B cell (primary cell): ENCODE results near the gene C15orf62. TPM values are rescaled to one million over a fixed set of nuclear protein-coding genes. Genes with fewer than 3 reads are reported as not detected.

Source experiments
- ATAC-seq: fragments of 200-7000 bp; cut with Tn5 transposase; one replicate; pipeline ENCODE4 v1.10.0; 2021; ENCODE audit warnings: low read depth, mild to moderate bottlenecking, moderate number of reproducible peaks, moderate library complexity
- CTCF ChIA-PET: fragments of 350-600 bp; sonication (Branson Sonifier 250); formaldehyde crosslinking; loops from one replicate; lab custom pipeline; 2021; ENCODE audit warnings: antibody characterized with exemption, inconsistent platforms; lab: Charles Lee
- POLR2A ChIA-PET: fragments of 350-600 bp; sonication (Branson Sonifier 250); formaldehyde crosslinking; loops from one replicate; lab custom pipeline; 2021; ENCODE audit warnings: antibody characterized with exemption; lab: Charles Lee
- DNase-seq: peaks from one replicate; pipeline ENCODE4 v3.0.0; 2013
- H2AFZ ChIP-seq: 2 replicates; pipeline ENCODE4 v1.6.1; 2012; ENCODE audit warnings: mild to moderate bottlenecking, low read depth, low read length; ENCODE audit not compliant: insufficient read depth, poor library complexity, severe bottlenecking
- H3K27ac ChIP-seq, 2 donors: 1 replicate in 1 of 2; 2 replicates in 1 of 2; pipeline ENCODE4 v1.5.1; 2012 to 2013; ENCODE audit warnings: low read length in 2 of 2, mild to moderate bottlenecking in 2 of 2, moderate library complexity in 1 of 2
- H3K27me3 ChIP-seq, 4 experiments: fragments of 200-600 bp in 1 of 4; sonication (generic) in 1 of 4; replicated peaks in 1 of 4; 1 replicate in 2 of 4; 2 replicates in 2 of 4; pipeline versions ENCODE4 v1.6.1 to v1.7.0; 2013 to 2016; ENCODE audit warnings: low read length in 3 of 4, mild to moderate bottlenecking in 2 of 4, mixed read lengths in 1 of 4, moderate library complexity in 1 of 4; ENCODE audit not compliant: insufficient read depth in 4 of 4, control insufficient read depth in 3 of 4; ENCODE audit errors: control extremely low read depth in 1 of 4
- H3K36me3 ChIP-seq, 2 experiments: replicated peaks in 1 of 2; 1 replicate in 1 of 2; 2 replicates in 1 of 2; pipeline versions ENCODE4 v1.6.1 to v1.7.1; 2013; ENCODE audit warnings: low read length in 1 of 2; ENCODE audit not compliant: insufficient read depth in 2 of 2, control insufficient read depth in 1 of 2; ENCODE audit errors: control extremely low read depth in 1 of 2, extremely low read depth in 1 of 2
- H3K4me1 ChIP-seq, 2 donors: fragments of 200-600 bp in 1 of 2; sonication (generic) in 1 of 2; 1 replicate in 1 of 2; 2 replicates in 1 of 2; pipeline versions ENCODE4 v1.5.1 to v1.6.1; 2013 to 2017; ENCODE audit warnings: low read length in 2 of 2; ENCODE audit not compliant: control insufficient read depth in 2 of 2, insufficient read depth in 2 of 2
- H3K4me2 ChIP-seq: replicated peaks from 2 replicates; pipeline ENCODE3; 2012; ENCODE audit warnings: mild to moderate bottlenecking, low read depth, low read length; ENCODE audit not compliant: poor library complexity, severe bottlenecking
- H3K4me3 ChIP-seq, 5 experiments: fragments of 200-600 bp in 1 of 5; sonication (generic) in 1 of 5; 1 replicate in 3 of 5; 2 replicates in 2 of 5; pipeline versions ENCODE4 v1.5.1 to v1.7.0; 2011 to 2016; ENCODE audit warnings: low read length in 4 of 5, mild to moderate bottlenecking in 4 of 5, low read depth in 2 of 5, control low read depth in 1 of 5, moderate library complexity in 1 of 5; ENCODE audit not compliant: insufficient read depth in 1 of 5; ENCODE audit errors: control extremely low read depth in 1 of 5, extremely low read depth in 1 of 5
- H3K79me2 ChIP-seq: fragments of 200-600 bp; sonication (generic); one replicate; pipeline ENCODE4 v1.6.0; 2016; ENCODE audit warnings: low read length; ENCODE audit not compliant: control insufficient read depth, insufficient read depth
- H3K9ac ChIP-seq: fragments of 200-600 bp; sonication (generic); 2 replicates; pipeline ENCODE4 v1.6.1; 2017; ENCODE audit warnings: mild to moderate bottlenecking, low read length, moderate library complexity
- H3K9me3 ChIP-seq, 3 donors: one replicate each; pipeline versions ENCODE4 v1.6.1 to v1.7.1; 2013; ENCODE audit warnings: low read length in 2 of 3; ENCODE audit not compliant: control insufficient read depth in 2 of 3, insufficient read depth in 1 of 3; ENCODE audit errors: control extremely low read depth in 1 of 3
- H4K20me1 ChIP-seq: 2 replicates; pipeline ENCODE4 v1.6.0; 2012; ENCODE audit warnings: mild to moderate bottlenecking, low read length; ENCODE audit not compliant: insufficient read depth, control insufficient read depth, poor library complexity, severe bottlenecking
- H3K27ac Mint-ChIP-seq: one replicate; pipeline ENCODE4 v1.8.0; 2021; ENCODE audit warnings: mixed read lengths
- H3K27me3 Mint-ChIP-seq: one replicate; pipeline ENCODE4 v1.8.0; 2021; ENCODE audit warnings: mixed read lengths
- H3K4me1 Mint-ChIP-seq: one replicate; pipeline ENCODE4 v1.8.0; 2021; ENCODE audit warnings: mixed read lengths
- H3K4me3 Mint-ChIP-seq: one replicate; pipeline ENCODE4 v1.8.0; 2021; ENCODE audit warnings: mixed read lengths
- H3K9me3 Mint-ChIP-seq: one replicate; pipeline ENCODE4 v1.8.0; 2022; ENCODE audit warnings: mixed read lengths; ENCODE audit not compliant: insufficient read depth
- CTCF ChIP-seq: fragments of 200-600 bp; IDR thresholded peaks from one replicate; pipeline ENCODE4 v1.8.0; 2022; ENCODE audit warnings: antibody characterized with exemption, mild to moderate bottlenecking
- EZH2 ChIP-seq: IDR thresholded peaks from 2 replicates; pipeline ENCODE4 v1.6.1; 2012; ENCODE audit warnings: borderline replicate concordance, low read depth, mild to moderate bottlenecking, moderate library complexity, low read length; ENCODE audit not compliant: insufficient read depth, poor library complexity, severe bottlenecking
- WGBS: methylation state at CpG from one replicate; pipeline ENCODE4 v1.1.5; 2013; ENCODE audit warnings: missing lambda C conversion rate; ENCODE audit not compliant: insufficient coverage; 5-methylcytosine and 5-hydroxymethylcytosine counted together
- intact Hi-C: fragments of 100-400 bp; cut with micrococcal nuclease; formaldehyde crosslinking; loops from one replicate; pipeline ENCODE4 v1.10.0; 2022
- polyA plus RNA-seq: library from polyadenylated mRNA; depleted of rRNA; stranded (reverse); fragments of >200 nt; gene quantifications from 2 replicates; pipeline ENCODE4 v1.2.3, GENCODE V29; 2012
- total RNA-seq, 2 donors: library from RNA; stranded (reverse); fragments of 120-200 nt in 1 of 2; gene quantifications; 1 replicate in 1 of 2; 2 replicates in 1 of 2; pipeline versions ENCODE4 v1.2.3 to v1.2.4, GENCODE V29; 2013 to 2022

The C15orf62 gene
- total and polyA plus RNA-seq, 2 donors (not counting 1 experiment from before 2014, with no cell fraction given) = 0.30 to 9.5 TPM

GRCh38 chr15:40808861-40809450 lies 39.2 kb downstream of the C15orf62 start:
- no peak overlapping the region for H3K27ac Mint-ChIP-seq
- peaks cover 0 to 27% of the 10 kb centered on the region in 2 experiments for H3K36me3 ChIP-seq
- H4K20me1 ChIP-seq = no peaks in the 10 kb centered on the region
- no peak overlapping the region for H2AFZ ChIP-seq
- peak overlapping the region; percentile 99 for H3K4me3 Mint-ChIP-seq
- TF ChIP-seq EZH2 = no peak
- TF ChIP-seq CTCF = no peak
- peaks cover 12 to 18% of the 10 kb centered on the region in 2 donors for H3K4me1 ChIP-seq
- no peak for DNase-seq
- no peak overlapping the region for H3K4me2 ChIP-seq
- intact Hi-C loops = loop anchor here (5.0 kb wide), 1 partner anchor 608 kb away; the partner anchor contains the start of gene RTF1
- H3K27me3 Mint-ChIP-seq = no peaks in the 10 kb centered on the region
- WGBS = 75% methylated on average over 4 of the region's 8 CpGs
- no peak for ATAC-seq
- no peaks in the 10 kb centered on the region for H3K27me3 ChIP-seq
- no peaks in the 10 kb centered on the region for H3K9me3 Mint-ChIP-seq
- H3K4me1 Mint-ChIP-seq = peaks cover 22% of the 10 kb centered on the region
- peaks cover 42% of the 10 kb centered on the region for H3K79me2 ChIP-seq
- no peak overlapping the region for H3K9ac ChIP-seq
- no peak overlapping the region for H3K4me3 ChIP-seq
- no peak overlapping the region for H3K27ac ChIP-seq
- CTCF ChIA-PET = no interaction called here
- POLR2A ChIA-PET = no interaction called here
- H3K9me3 ChIP-seq = no peaks in the 10 kb centered on the region

DNA sequence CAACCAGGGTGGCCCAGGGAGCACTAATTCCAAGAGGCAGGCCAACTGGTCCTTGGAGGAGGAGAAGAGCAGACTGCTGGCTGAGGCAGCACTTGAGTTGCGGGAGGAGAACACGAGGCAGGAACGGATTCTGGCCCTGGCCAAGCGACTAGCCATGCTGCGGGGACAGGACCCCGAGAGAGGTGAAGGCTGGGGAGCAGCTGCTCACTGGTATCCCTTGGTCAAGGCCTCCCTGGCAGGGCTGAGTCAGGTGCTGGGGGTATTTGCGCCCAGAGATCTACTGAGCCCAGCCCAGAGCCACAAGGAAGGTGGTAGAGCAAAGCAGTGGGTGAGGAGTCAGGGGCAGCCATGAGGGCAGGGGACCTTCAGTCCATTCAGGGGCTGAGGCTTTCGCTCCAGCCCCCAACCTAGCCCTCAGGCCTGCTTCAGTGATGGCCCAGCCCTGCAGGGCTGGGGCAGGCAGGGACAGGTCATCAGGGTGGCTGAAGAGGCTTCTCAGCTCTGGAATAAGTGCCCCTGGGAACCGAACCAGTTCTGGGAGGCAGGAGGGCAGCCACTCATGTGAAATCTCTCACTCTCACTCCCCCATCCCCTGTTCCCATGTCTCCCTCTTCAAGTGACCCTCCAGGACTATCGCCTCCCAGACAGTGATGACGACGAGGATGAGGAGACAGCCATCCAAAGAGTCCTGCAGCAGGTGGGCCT lies 43.1 kb downstream of the C15orf62 start:
- no peaks in the 10 kb centered on the region for H3K27me3 ChIP-seq
- no peak for DNase-seq
- no peaks in the 10 kb centered on the region for H3K9me3 Mint-ChIP-seq
- no peak overlapping the region for H3K27ac Mint-ChIP-seq
- ChIA-PET POLR2A (interaction anchor here (0.7 kb wide), 2 partner anchors 255 to 356 kb away, joined by 3 read pairs; no protein-coding TSS in a partner anchor), CTCF (interaction anchor here (1.9 kb wide), 1 partner anchor 45 kb away, joined by 6 read pairs; no protein-coding TSS in a partner anchor)
- H4K20me1 ChIP-seq = no peaks in the 10 kb centered on the region
- no peak for ATAC-seq
- no peaks in the 10 kb centered on the region for H3K27me3 Mint-ChIP-seq
- TF ChIP-seq EZH2 = no peak
- no peak for TF ChIP-seq CTCF
- H3K9ac ChIP-seq = no peak overlapping the region
- WGBS = 95% methylated on average over 11 of the region's 12 CpGs
- no peak overlapping the region for H3K4me3 Mint-ChIP-seq
- H2AFZ ChIP-seq = no peak overlapping the region
- H3K4me3 ChIP-seq = no peak overlapping the region
- H3K79me2 ChIP-seq = peaks cover 13% of the 10 kb centered on the region
- no peak overlapping the region for H3K27ac ChIP-seq
- peaks cover 0 to 44% of the 10 kb centered on the region in 2 experiments for H3K36me3 ChIP-seq
- H3K9me3 ChIP-seq = no peaks in the 10 kb centered on the region
- intact Hi-C loops = no loop called here
- peaks cover 5 to 8% of the 10 kb centered on the region in 2 donors for H3K4me1 ChIP-seq
- H3K4me2 ChIP-seq = no peak overlapping the region
- peaks cover 8% of the 10 kb centered on the region for H3K4me1 Mint-ChIP-seq
